Stimulated activated naive B cell treated with anti-CD40 and anti-IgM and Interleukin-4, amounts not matched to agents 10 μg/mL and 1 μg/mL and 100 μg/mL, for 72 hours (primary cell): Measurements from ENCODE around the gene NOB1.

Source experiments
- ATAC-seq, 2 donors: fragments of 150-1000 bp; cut with Tn5 transposase; replicated peaks; 2 replicates each; pipeline ENCODE4 v1.10.0; 2021; ENCODE audit warnings: moderate library complexity in 1 of 2
- DNase-seq: peaks from one replicate; pipeline ENCODE4 v3.0.0; 2021
- H3K27ac Mint-ChIP-seq: one replicate; pipeline ENCODE4 v1.8.0; 2022; ENCODE audit warnings: mild to moderate bottlenecking, mixed read lengths
- H3K27me3 Mint-ChIP-seq, 2 donors: one replicate each; pipeline ENCODE4 v1.8.0; 2022; ENCODE audit warnings: mixed read lengths in 2 of 2
- H3K36me3 Mint-ChIP-seq, 2 donors: one replicate each; pipeline ENCODE4 v1.8.0; 2022; ENCODE audit warnings: mixed read lengths in 2 of 2, mild to moderate bottlenecking in 1 of 2
- H3K4me1 Mint-ChIP-seq, 2 donors: one replicate each; pipeline ENCODE4 v1.8.0; 2022; ENCODE audit warnings: mixed read lengths in 2 of 2, mild to moderate bottlenecking in 1 of 2
- H3K4me3 Mint-ChIP-seq, 2 donors: one replicate each; pipeline ENCODE4 v1.8.0; 2022; ENCODE audit warnings: mild to moderate bottlenecking in 2 of 2, mixed read lengths in 2 of 2, moderate library complexity in 1 of 2
- H3K9me3 Mint-ChIP-seq, 2 donors: one replicate each; pipeline ENCODE4 v1.8.0; 2022; ENCODE audit warnings: mixed read lengths in 2 of 2, mild to moderate bottlenecking in 1 of 2

NOB1 gene

GRCh38 chr16:69701452-69701851 lies 53.3 kb downstream of the NOB1 start:
- H3K36me3 Mint-ChIP-seq, result peaks cover 16 to 30% of the 10 kb centered on the region in 2 donors
- ATAC-seq (no peak), DNase-seq (no peak)
- peaks cover 0 to 1% of the 10 kb centered on the region in 2 donors for H3K4me1 Mint-ChIP-seq
- no peaks in the 10 kb centered on the region for H3K9me3 Mint-ChIP-seq
- H3K27me3 Mint-ChIP-seq, result no peaks in the 10 kb centered on the region
- H3K4me3 Mint-ChIP-seq, result no peak overlapping the region
- no peak overlapping the region for H3K27ac Mint-ChIP-seq

- Mint-ChIP-seq H3K27me3 (no peaks in the 10 kb centered on the region), H3K36me3 (peaks cover 21 to 36% of the 10 kb centered on the region in 2 donors), H3K4me3 (no peak overlapping the region), H3K4me1 (peaks cover 0 to 1% of the 10 kb centered on the region in 2 donors), H3K9me3 (no peaks in the 10 kb centered on the region), H3K27ac (no peak overlapping the region)
- ATAC-seq, result no peak
- DNase-seq, result no peak
These were observed 54.8 kb downstream of the NOB1 start for GRCh38 chr16:69699915-69700314.

GRCh38 chr16:69698404-69698803 lies 56.3 kb downstream of the NOB1 start:
- H3K36me3 Mint-ChIP-seq, result peaks cover 24 to 38% of the 10 kb centered on the region in 2 donors
- H3K4me1 Mint-ChIP-seq, result no peaks in the 10 kb centered on the region
- no peaks in the 10 kb centered on the region for H3K9me3 Mint-ChIP-seq
- ATAC-seq (no peak), DNase-seq (no peak)
- no peaks in the 10 kb centered on the region for H3K27me3 Mint-ChIP-seq
- H3K27ac Mint-ChIP-seq, result no peak overlapping the region
- H3K4me3 Mint-ChIP-seq, result no peak overlapping the region

- H3K27me3 Mint-ChIP-seq, result no peaks in the 10 kb centered on the region
- DNase-seq (no peak), ATAC-seq (no peak)
- no peak overlapping the region for H3K27ac Mint-ChIP-seq
- H3K4me1 Mint-ChIP-seq, result peaks cover 0 to 4% of the 10 kb centered on the region in 2 donors
- H3K4me3 Mint-ChIP-seq, result no peak overlapping the region
- no peaks in the 10 kb centered on the region for H3K9me3 Mint-ChIP-seq
- H3K36me3 Mint-ChIP-seq, result peaks cover 38 to 46% of the 10 kb centered on the region in 2 donors
These were observed 60.8 kb downstream of the NOB1 start for GRCh38 chr16:69693916-69694315.

DNA sequence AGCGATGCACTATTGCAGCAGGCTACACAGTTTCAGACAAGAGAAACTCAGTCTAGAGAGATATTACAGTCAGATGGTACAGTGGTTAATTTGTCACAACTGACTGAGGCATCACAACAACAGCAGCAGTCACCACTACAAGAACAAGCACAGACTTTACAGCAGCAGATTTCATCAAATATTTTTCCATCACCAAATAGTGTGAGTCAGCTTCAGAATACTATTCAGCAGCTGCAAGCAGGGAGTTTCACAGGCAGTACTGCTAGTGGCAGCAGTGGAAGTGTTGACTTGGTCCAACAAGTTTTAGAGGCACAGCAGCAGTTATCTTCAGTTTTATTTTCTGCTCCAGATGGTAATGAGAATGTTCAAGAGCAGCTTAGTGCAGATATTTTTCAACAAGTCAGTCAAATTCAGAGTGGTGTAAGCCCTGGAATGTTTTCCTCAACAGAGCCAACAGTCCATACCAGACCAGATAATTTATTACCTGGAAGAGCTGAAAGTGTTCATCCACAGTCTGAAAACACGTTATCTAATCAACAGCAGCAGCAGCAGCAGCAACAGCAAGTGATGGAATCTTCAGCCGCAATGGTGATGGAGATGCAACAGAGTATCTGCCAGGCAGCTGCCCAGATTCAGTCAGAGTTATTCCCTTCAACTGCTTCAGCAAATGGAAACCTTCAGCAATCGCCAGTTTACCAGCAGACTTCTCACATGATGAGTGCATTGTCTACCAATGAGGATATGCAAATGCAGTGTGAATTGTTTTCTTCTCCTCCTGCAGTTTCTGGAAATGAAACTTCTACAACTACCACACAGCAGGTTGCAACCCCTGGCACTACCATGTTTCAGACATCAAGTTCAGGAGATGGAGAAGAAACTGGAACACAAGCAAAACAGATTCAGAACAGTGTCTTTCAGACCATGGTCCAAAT lies 62.5 kb downstream of the NOB1 start:
- Mint-ChIP-seq H3K9me3 (no peaks in the 10 kb centered on the region), H3K36me3 (peaks cover 35 to 42% of the 10 kb centered on the region in 2 donors), H3K27ac (no peak overlapping the region), H3K4me1 (peaks cover 0 to 4% of the 10 kb centered on the region in 2 donors), H3K27me3 (no peaks in the 10 kb centered on the region), H3K4me3 (no peak overlapping the region)
- DNase-seq, result no peak
- no peak for ATAC-seq
